ENCODE results near the gene C17orf114.

Gene C17orf114

GRCh38 chr17:4806777-4807604, 4.9 kb upstream of the C17orf114 start, which contains the start of gene PLD2:
TSS of gene PLD2 (plus strand) at chr17:4807152. CDS start at chr17:4807773, 621 bp downstream.
- H3K4me1 ChIP-seq (ENCODE audit: insufficient read depth, low read length), result peaks cover 12% of the 10 kb centered on the region
- peaks cover 4% of the 10 kb centered on the region for H3K36me3 Mint-ChIP-seq (ENCODE audit: low read depth)
- no peak within 1 kb of the TSS for H3K27ac Mint-ChIP-seq
- TF ChIP-seq CTCF (IDR thresholded peaks at IDR 0.05), result no peak
- H3K36me3 ChIP-seq (ENCODE audit: insufficient read depth, low read length), result peaks cover 2% of the 10 kb centered on the region
- peak; percentile 68 to 94 (median 84) for DNase-seq
- ATAC-seq (ENCODE audit: poor library complexity), result peak; percentile 98
- H3K27ac ChIP-seq (ENCODE audit: low read depth in 1 of 2, low read length in 2 of 2), result no peak within 1 kb of the TSS
- peak within 1 kb of the TSS; percentile 57 for H3K4me3 ChIP-seq (ENCODE audit: low read length)
- no peaks in the 10 kb centered on the region for H3K27me3 ChIP-seq (ENCODE audit: control insufficient read depth in 1 of 2, insufficient read depth in 2 of 2, low read length in 2 of 2)
- H3K9me3 Mint-ChIP-seq, result no peaks in the 10 kb centered on the region
- ChIA-PET POLR2A (interaction anchor here (0.6 to 2.6 kb wide), 8 partner anchors 11 to 133 kb away, joined by 3 to 18 read pairs (median 3); partner anchors contain the start of genes GLTPD2, MINK1, PSMB6 and RNF167), CTCF (interaction anchor here (0.8 to 1.8 kb wide), 5 partner anchors 11 to 97 kb away, joined by 3 to 13 read pairs (median 3); partner anchors contain the start of gene PSMB6)
- H3K9me3 ChIP-seq (ENCODE audit: control insufficient read depth in 1 of 2, insufficient read depth in 1 of 2, low read length in 2 of 2), result no peaks in the 10 kb centered on the region
- intact Hi-C loops (cut with DNase I, micrococcal nuclease), result loop anchor here in 1 of 2 experiments (2.0 to 5.0 kb wide), 3 partner anchors 75 to 96 kb away; partner anchors contain the start of genes ARRB2 and MED11
- H3K4me1 Mint-ChIP-seq (ENCODE audit: low read depth), result peaks cover 21% of the 10 kb centered on the region
- no peaks in the 10 kb centered on the region for H3K27me3 Mint-ChIP-seq
- H3K4me3 Mint-ChIP-seq, result peak within 1 kb of the TSS; percentile 87

GRCh38 chr17:4806456-4806776, 4.3 kb upstream of the C17orf114 start:
- H3K27me3 ChIP-seq (ENCODE audit: control insufficient read depth in 1 of 2, insufficient read depth in 2 of 2, low read length in 2 of 2), result no peaks in the 10 kb centered on the region
- POLR2A ChIA-PET, result interaction anchor here (0.6 to 2.6 kb wide), 7 partner anchors 11 to 134 kb away, joined by 3 to 18 read pairs (median 3); partner anchors contain the start of genes GLTPD2, MINK1, PSMB6 and RNF167
- Mint-ChIP-seq H3K27ac (no peak overlapping the region), H3K36me3 (ENCODE audit: low read depth) (peaks cover 4% of the 10 kb centered on the region), H3K27me3 (no peaks in the 10 kb centered on the region), H3K9me3 (no peaks in the 10 kb centered on the region), H3K4me3 (peak overlapping the region; percentile 87), H3K4me1 (ENCODE audit: low read depth) (peaks cover 21% of the 10 kb centered on the region)
- peaks cover 12% of the 10 kb centered on the region for H3K4me1 ChIP-seq (ENCODE audit: insufficient read depth, low read length)
- no peak for DNase-seq
- H3K36me3 ChIP-seq (ENCODE audit: insufficient read depth, low read length), result peaks cover 2% of the 10 kb centered on the region
- TF ChIP-seq CTCF (IDR thresholded peaks at IDR 0.05), result no peak
- intact Hi-C loops (cut with DNase I, micrococcal nuclease), result loop anchor here in 1 of 2 experiments (2.0 to 5.0 kb wide), 3 partner anchors 76 to 96 kb away; partner anchors contain the start of genes ARRB2 and MED11
- H3K4me3 ChIP-seq (ENCODE audit: low read length), result peak overlapping the region; percentile 51
- no peaks in the 10 kb centered on the region for H3K9me3 ChIP-seq (ENCODE audit: control insufficient read depth in 1 of 2, insufficient read depth in 1 of 2, low read length in 2 of 2)
- no peak for ATAC-seq (ENCODE audit: poor library complexity)
- H3K27ac ChIP-seq (ENCODE audit: low read depth in 1 of 2, low read length in 2 of 2), result no peak overlapping the region
- CTCF ChIA-PET, result interaction anchor here (0.8 to 1.8 kb wide), 4 partner anchors 10 to 97 kb away, joined by 3 to 13 read pairs (median 3); partner anchors contain the start of gene PSMB6

- CTCF ChIA-PET, result interaction anchor here (1.7 kb wide), 1 partner anchor 91 kb away, joined by 6 read pairs; the partner anchor contains the start of gene ARRB2
- intact Hi-C loops (cut with DNase I, micrococcal nuclease), result no loop called here
- Histone ChIP-seq H3K27ac (ENCODE audit: low read depth in 1 of 2, low read length in 2 of 2) (no peak overlapping the region), H3K4me3 (ENCODE audit: low read length) (no peak overlapping the region), H3K9me3 (ENCODE audit: control insufficient read depth in 1 of 2, insufficient read depth in 1 of 2, low read length in 2 of 2) (no peaks in the 10 kb centered on the region), H3K27me3 (ENCODE audit: control insufficient read depth in 1 of 2, insufficient read depth in 2 of 2, low read length in 2 of 2) (no peaks in the 10 kb centered on the region), H3K4me1 (ENCODE audit: insufficient read depth, low read length) (peaks cover 18% of the 10 kb centered on the region), H3K36me3 (ENCODE audit: insufficient read depth, low read length) (peaks cover 21% of the 10 kb centered on the region)
- Mint-ChIP-seq H3K4me3 (peak overlapping the region; percentile 11), H3K36me3 (ENCODE audit: low read depth) (peaks cover 26% of the 10 kb centered on the region), H3K4me1 (ENCODE audit: low read depth) (peaks cover 15% of the 10 kb centered on the region), H3K9me3 (no peaks in the 10 kb centered on the region), H3K27ac (no peak overlapping the region), H3K27me3 (no peaks in the 10 kb centered on the region)
- POLR2A ChIA-PET, result no interaction called here
- no peak for TF ChIP-seq CTCF (IDR thresholded peaks at IDR 0.05)
- ATAC-seq (ENCODE audit: poor library complexity) (no peak), DNase-seq (no peak)
Measured at GRCh38 chr17:4800462-4801196, 1.5 kb downstream of the C17orf114 start.
